K562 (cell line): ENCODE measurements around the gene P2RY11. TPM values are rescaled to one million over a fixed set of nuclear protein-coding genes. Genes with fewer than 3 reads are reported as not detected.

Source experiments
- ATAC-seq: fragments of 200-7000 bp; cut with Tn5 transposase; 3 replicates; pipeline ENCODE4 v1.9.1; 2020; ENCODE audit warnings: moderate library complexity
- BruUV-seq: library from RNA; stranded (reverse); fragments of 400-500 nt; replicated peaks from 2 replicates; lab custom pipeline; 2021; lab: Mats Ljungman, UMichigan
- CTCF ChIA-PET: fragments of 300-600 bp; formaldehyde crosslinking; extraction: SDS; loops from one replicate; lab custom pipeline; 2021; ENCODE audit warnings: low intra/inter-chr PET ratio; lab: Yijun Ruan, JAX
- POLR2A ChIA-PET: fragments of 300-600, 350-650 bp; sonication (Branson Sonifier 250); formaldehyde crosslinking; extraction: SDS; loops from one replicate; lab custom pipeline; 2021; ENCODE audit warnings: antibody characterized with exemption, inconsistent platforms; lab: Yijun Ruan, JAX
- DNase-seq, 4 experiments: peaks; one replicate each; pipeline versions ENCODE4 v3.0.0 to v3.0.0-alpha.2; 2011 to 2018; ENCODE audit warnings: low spot score in 3 of 4, mixed read lengths in 3 of 4; ENCODE audit errors: extremely low read depth in 1 of 4
- FAIRE-seq: peaks from 2 replicates; lab custom pipeline; 2011; peaks lifted over from hg19 to GRCh38; lab: Jason Lieb, UNC
- H2AFZ ChIP-seq: 2 replicates; pipeline ENCODE4 v1.6.0; 2011; ENCODE audit warnings: low read depth, low read length, control low read depth, inconsistent platforms
- H3K27ac ChIP-seq: fragments of 200-600 bp; 3 replicates; pipeline ENCODE4 v1.8.0; 2011; ENCODE audit warnings: low read depth, mild to moderate bottlenecking, control low read depth, inconsistent platforms, low read length, moderate library complexity, mixed read lengths; ENCODE audit errors: extremely low read depth
- H3K27me3 ChIP-seq, 2 experiments: fragments of 300-600 bp in 1 of 2; 2 replicates in 1 of 2; 3 replicates in 1 of 2; pipeline versions ENCODE4 v1.6.0 to v1.8.0; 2011; ENCODE audit warnings: inconsistent platforms in 2 of 2, low read length in 2 of 2, mild to moderate bottlenecking in 1 of 2, mixed read lengths in 1 of 2, moderate library complexity in 1 of 2; ENCODE audit not compliant: control insufficient read depth in 2 of 2, insufficient read depth in 2 of 2
- H3K36me3 ChIP-seq: fragments of 300-600 bp; 3 replicates; pipeline ENCODE4 v1.8.0; 2011; ENCODE audit warnings: mild to moderate bottlenecking, low read length, inconsistent platforms; ENCODE audit not compliant: control insufficient read depth, insufficient read depth
- H3K4me1 ChIP-seq, 2 experiments: fragments of 200-600 bp in 1 of 2; replicated peaks in 1 of 2; 2 replicates in 1 of 2; 3 replicates in 1 of 2; pipeline versions ENCODE4 v1.5.1 to v1.8.0; 2011; ENCODE audit warnings: inconsistent platforms in 2 of 2, low read length in 2 of 2, mild to moderate bottlenecking in 1 of 2, mixed read lengths in 1 of 2, moderate library complexity in 1 of 2; ENCODE audit not compliant: control insufficient read depth in 2 of 2, insufficient read depth in 2 of 2
- H3K4me2 ChIP-seq: 2 replicates; pipeline ENCODE4 v1.6.1; 2011; ENCODE audit warnings: low read length, control low read depth, inconsistent platforms, mixed read lengths; ENCODE audit not compliant: insufficient read depth
- H3K4me3 ChIP-seq: fragments of 200-600 bp; sonication (generic), shearing (Covaris generic); 2 replicates; pipeline ENCODE4 v1.5.1; 2016; ENCODE audit warnings: control low read depth, inconsistent platforms
- H3K79me2 ChIP-seq: fragments of 200-600 bp; 3 replicates; pipeline ENCODE4 v1.8.0; 2011; ENCODE audit warnings: low read length, inconsistent platforms; ENCODE audit not compliant: control insufficient read depth, insufficient read depth
- H3K9ac ChIP-seq, 2 experiments: 2 replicates each; pipeline versions ENCODE4 v1.6.0 to v1.6.1; 2011; ENCODE audit warnings: low read depth in 2 of 2, low read length in 2 of 2, control low read depth in 1 of 2, inconsistent platforms in 1 of 2, mild to moderate bottlenecking in 1 of 2, mixed read lengths in 1 of 2; ENCODE audit not compliant: insufficient read depth in 1 of 2
- H3K9me1 ChIP-seq: one replicate; pipeline ENCODE4 v1.6.0; 2011; ENCODE audit warnings: inconsistent platforms, mild to moderate bottlenecking, low read length, moderate library complexity; ENCODE audit not compliant: control insufficient read depth, insufficient read depth
- H3K9me3 ChIP-seq: replicated peaks from 2 replicates; pipeline ENCODE4 v1.5.1; 2011; ENCODE audit warnings: low read depth, low read length, inconsistent platforms; ENCODE audit not compliant: control insufficient read depth, insufficient read depth
- H4K20me1 ChIP-seq: replicated peaks from 2 replicates; pipeline ENCODE4 v1.6.1; 2011; ENCODE audit warnings: low read length, inconsistent platforms, mixed read lengths; ENCODE audit not compliant: control insufficient read depth, insufficient read depth
- ARID1B ChIP-seq: fragments of 450-650 bp; IDR thresholded peaks from 2 replicates; pipeline ENCODE4 v1.6.1; 2016; ENCODE audit warnings: antibody characterized with exemption, mild to moderate bottlenecking, inconsistent platforms
- ETV1 ChIP-seq: fragments of 450-650 bp; conservative IDR thresholded peaks from 2 replicates; pipeline ENCODE4 v1.6.1; 2016; ENCODE audit warnings: missing genetic modification characterization, control low read depth, low read depth, missing compliant biosample characterization
- ID3 ChIP-seq, 2 experiments: fragments of 250-450 bp in 1 of 2; fragments of 450-650 bp in 1 of 2; sonication (Bioruptor Pico) in 1 of 2; IDR thresholded peaks; 2 replicates each; pipeline versions ENCODE4 v1.6.1 to v1.8.0; 2016 to 2021; ENCODE audit warnings: mild to moderate bottlenecking in 2 of 2, moderate library complexity in 2 of 2, missing compliant biosample characterization in 1 of 2, missing genetic modification characterization in 1 of 2
- NBN ChIP-seq: fragments of 450-650 bp; IDR thresholded peaks from 2 replicates; pipeline ENCODE4 v1.6.1; 2016; ENCODE audit warnings: low read depth, mild to moderate bottlenecking
- NR2C1 ChIP-seq, 2 experiments: fragments of 450-650 bp; IDR thresholded peaks; 2 replicates each; pipeline ENCODE4 v1.6.1; 2017; ENCODE audit warnings: mild to moderate bottlenecking in 2 of 2, antibody characterized with exemption in 1 of 2, inconsistent platforms in 1 of 2, missing compliant biosample characterization in 1 of 2, missing genetic modification characterization in 1 of 2
- NRF1 ChIP-seq, 2 experiments: fragments of 450-650 bp; IDR thresholded peaks in 1 of 2; conservative IDR thresholded peaks in 1 of 2; 2 replicates each; pipeline ENCODE4 v1.6.1; 2014; ENCODE audit warnings: mild to moderate bottlenecking in 2 of 2
- RCOR1 ChIP-seq, 2 experiments: IDR thresholded peaks; 2 replicates each; pipeline ENCODE4 v1.6.1; 2012; ENCODE audit warnings: low read depth in 2 of 2, low read length in 2 of 2, borderline replicate concordance in 1 of 2, improper control_type of control experiment in 1 of 2
- SRF ChIP-seq, 2 experiments: fragments of 250-450, 450-650 bp in 1 of 2; sonication (Bioruptor Pico) in 1 of 2; sonication (generic) in 1 of 2; formaldehyde crosslinking; IDR thresholded peaks; 2 replicates each; pipeline versions ENCODE4 v1.5.0 to v1.5.1; 2020 to 2022; ENCODE audit warnings: mild to moderate bottlenecking in 1 of 2, missing genetic modification reagents in 1 of 2
- TEAD2 ChIP-seq: fragments of 450-650 bp; IDR thresholded peaks from 2 replicates; pipeline ENCODE4 v1.6.1; 2016; ENCODE audit warnings: missing genetic modification characterization, control low read depth, missing compliant biosample characterization
- VEZF1 ChIP-seq: fragments of 200-800 bp; sonication (Bioruptor generic); IDR thresholded peaks from 2 replicates; pipeline ENCODE4 v1.6.1; 2017; ENCODE audit warnings: missing genetic modification characterization, missing compliant biosample characterization
- ZBTB7A ChIP-seq: IDR thresholded peaks from 2 replicates; pipeline ENCODE4 v1.6.1; 2011; ENCODE audit warnings: low read depth, mild to moderate bottlenecking, low read length, moderate library complexity, borderline replicate concordance; ENCODE audit not compliant: control insufficient read depth
- ZNF740 ChIP-seq, 3 experiments: fragments of 200-800 bp in 1 of 3; sonication (Bioruptor generic) in 1 of 3; sonication (generic) in 1 of 3; formaldehyde crosslinking in 1 of 3; IDR thresholded peaks; 2 replicates each; pipeline versions ENCODE4 v1.6.1 to v1.8.0; 2016 to 2022; ENCODE audit warnings: mild to moderate bottlenecking in 2 of 3, missing compliant biosample characterization in 2 of 3, missing genetic modification characterization in 2 of 3, missing genetic modification reagents in 1 of 3
- WGBS: fragments of 100-300 bp; shearing (Covaris generic); methylation state at CpG from one replicate; pipeline ENCODE4 v1.1.6; 2016; ENCODE audit warnings: low coverage, mixed read lengths; ENCODE audit not compliant: insufficient coverage; ENCODE audit errors: missing lambda C conversion rate; 5-methylcytosine and 5-hydroxymethylcytosine counted together
- in situ Hi-C: fragments of 300-500 bp; cut with MboI; formaldehyde crosslinking; loops from 4 replicates; pipeline ENCODE4 v1.15.0; 2018; ENCODE audit warnings: inconsistent platforms, mixed read lengths
- intact Hi-C: fragments of 100-400 bp; cut with micrococcal nuclease; formaldehyde crosslinking; loops from 2 replicates; pipeline ENCODE4 v1.14.2; 2022
- polyA plus RNA-seq, 8 experiments: library from polyadenylated mRNA; depleted of rRNA in 4 of 8; stranded (reverse) in 5 of 8; unstranded in 3 of 8; fragments of >200 nt; fragmentation: Nextera tagmentation in 2 of 8; fragmentation: Illumina TruSeq in 1 of 8; extraction: Ambion mirVana in 2 of 8; extraction: Trizol in 1 of 8; gene quantifications; 2 replicates each; pipeline versions ENCODE4 v1.2.1 to v1.2.3, GENCODE V29; 2011 to 2014; ENCODE audit warnings: inconsistent platforms in 1 of 8, missing spikeins in 1 of 8
- total RNA-seq, 7 experiments: library from RNA; depleted of rRNA in 6 of 7; stranded (reverse); fragments of >200 nt in 6 of 7; fragmentation: Illumina TruSeq in 2 of 7; extraction: Trizol in 2 of 7; gene quantifications; 2 replicates each; pipeline versions ENCODE4 v1.2.1 to v1.2.3, GENCODE V29; 2011 to 2021; ENCODE audit warnings: low replicate concordance in 1 of 7

The P2RY11 gene
- total and polyA plus RNA-seq, 9 of the 15 experiments (the other 6 are each of a cell fraction or from before 2014, with no cell fraction given), result 0.03 to 10.1 (median 1.5) TPM

DNA sequence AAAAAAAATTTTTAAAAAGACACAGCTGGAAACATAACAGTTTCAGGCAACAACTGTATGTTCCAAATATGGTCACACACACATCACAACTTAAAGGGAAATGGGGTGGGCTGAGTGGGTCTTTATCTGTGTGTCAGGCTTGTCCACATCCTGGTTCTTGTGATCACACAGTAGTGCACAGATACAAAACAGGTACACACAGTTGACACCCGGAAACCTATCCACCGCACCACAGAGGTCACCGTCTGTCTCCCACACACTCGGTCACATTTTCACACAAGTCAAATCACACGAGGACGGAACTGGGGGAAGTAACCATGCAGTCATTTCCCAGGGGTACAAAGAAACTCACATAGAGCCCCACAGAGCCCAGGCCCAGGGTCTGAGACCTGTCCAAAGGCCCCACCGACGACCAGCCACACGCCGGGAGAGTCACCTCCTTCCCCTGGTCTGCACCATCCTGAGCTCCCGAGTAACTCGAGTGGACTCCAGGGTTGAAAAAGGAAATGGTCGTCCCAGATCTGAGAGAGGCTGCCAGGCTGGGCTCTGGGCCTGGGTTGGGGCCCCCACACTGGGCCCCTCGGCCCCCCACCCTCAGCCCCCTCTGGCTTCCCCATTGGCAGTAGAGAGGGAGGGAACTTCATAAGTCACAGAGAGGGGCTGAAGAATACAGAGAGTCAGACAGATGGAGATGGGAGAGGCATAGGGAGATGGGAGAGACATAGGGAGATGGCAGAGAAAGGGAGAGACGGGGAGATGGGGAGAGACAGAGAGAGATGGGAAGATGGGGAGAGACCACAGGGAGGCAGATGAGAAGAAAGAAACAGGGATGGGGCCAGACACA lies 6.6 kb upstream of the P2RY11 start:
- H3K4me1 ChIP-seq, result peaks cover 34 to 47% of the 10 kb centered on the region in 2 experiments
- in situ Hi-C loops, result no loop called here
- DNase-seq (peak in 3 of 4 experiments; percentile 12 to 79 (median 66)), ATAC-seq (peak; percentile 38), FAIRE-seq (peak; percentile 89)
- POLR2A ChIA-PET, result interaction anchor here (0.5 to 1.4 kb wide), 3 partner anchors 9 to 554 kb away, joined by 3 read pairs; no protein-coding TSS in a partner anchor
- H3K9me1 ChIP-seq, result no peaks in the 10 kb centered on the region
- H3K36me3 ChIP-seq, result peaks cover 30% of the 10 kb centered on the region
- CTCF ChIA-PET, result no interaction called here
- peak overlapping the region; percentile 28 for H3K4me2 ChIP-seq
- WGBS, result 25% methylated on average over 8 of the region's 15 CpGs
- no peaks in the 10 kb centered on the region; the same call in 1 of the 2 replicates for H4K20me1 ChIP-seq
- no TSS peak for BruUV-seq
- H3K27ac ChIP-seq, result peak overlapping the region; percentile 74
- peaks cover 37% of the 10 kb centered on the region for H3K79me2 ChIP-seq
- peak overlapping the region; percentile 75 for H2AFZ ChIP-seq
- peak overlapping the region; percentile 45 to 89 for H3K9ac ChIP-seq
- intact Hi-C loops, result no loop called here
- no peaks in the 10 kb centered on the region for H3K27me3 ChIP-seq
- H3K9me3 ChIP-seq, result no peaks in the 10 kb centered on the region
- H3K4me3 ChIP-seq, result no peak overlapping the region
- TF ChIP-seq RCOR1 (IDR thresholded peaks at IDR 0.05; ENCODE audit: borderline replicate concordance in 1 of 2, low read depth in 2 of 2, low read length in 2 of 2), result 0 out of 4 replicates have a peak, but pooled peaks of 1 of the 2 experiments have one; percentile 8
- TF ChIP-seq ID3 (CRISPR knock-in tag; IDR thresholded peaks at IDR 0.05), result no peak
- TF ChIP-seq ID3 (tag; IDR thresholded peaks at IDR 0.05), result peak; percentile 56
- TF ChIP-seq ETV1 (tag), result peak; percentile 40; the same call in 1 of the 2 replicates
- peak; percentile 49; the same call in 1 of the 2 replicates for TF ChIP-seq VEZF1 (CRISPR knock-in tag)
- TF ChIP-seq TEAD2, result no peak
- peak in 1 of 2 experiments; percentile 87; a peak in 2 of 4 replicates for TF ChIP-seq SRF (CRISPR knock-in tag; IDR thresholded peaks at IDR 0.05)
- TF ChIP-seq ZNF740 (CRISPR knock-in tag; IDR thresholded peaks at IDR 0.05), result no peak
- TF ChIP-seq ZNF740 (tag; IDR thresholded peaks at IDR 0.05), result 0 out of 4 replicates have a peak, but pooled peaks of 1 of the 2 experiments have one; percentile 40
- 0 out of 2 replicates have a peak, but pooled peaks have one; percentile 8 for TF ChIP-seq NBN
- TF ChIP-seq ARID1B, result 0 out of 2 replicates have a peak, but pooled peaks have one; percentile 13
- TF ChIP-seq NRF1 (conservative IDR thresholded peaks at IDR 0.05 in 1 of 2, IDR thresholded peaks at IDR 0.05 in 1 of 2), result 0 out of 4 replicates have a peak, but pooled peaks of 1 of the 2 experiments have one; percentile 10
- no peak for TF ChIP-seq NR2C1 (IDR thresholded peaks at IDR 0.05)
- peak; percentile 53; the same call in 1 of the 2 replicates for TF ChIP-seq NR2C1 (tag; IDR thresholded peaks at IDR 0.05)
- peak; percentile 45; the same call in 1 of the 2 replicates for TF ChIP-seq ZBTB7A
